Measurements from ENCODE around the gene LRRC8D.

LRRC8D gene

GRCh38 chr1:89986020-89986419, 165.2 kb downstream of the LRRC8D start:
- TF ChIP-seq CTCF (conservative IDR thresholded peaks at IDR 0.05; ENCODE audit: low read length): no peak
- DNase-seq (ENCODE audit: low read depth): no peak
- no peak overlapping the region for H3K4me3 ChIP-seq (ENCODE audit: low read length)

All from AG10803 (cell line).